Adrenal gland (tissue), 5 donors: ENCODE results near the gene ZIC4.

ENCODE experiments used
- POLR2A ChIP-seq, 2 donors: fragments of 450-650 bp; IDR thresholded peaks; one replicate each; pipeline ENCODE4 v1.6.1; 2017; ENCODE audit warnings: antibody characterized with exemption in 2 of 2, mild to moderate bottlenecking in 2 of 2, moderate library complexity in 1 of 2
- TF ChIP-seq, protein P1 (sequence below), 6 experiments: fragments of 450-650 bp in 4 of 6; fragments of 200-600 bp in 2 of 6; sonication (generic) in 1 of 6; IDR thresholded peaks; 1 replicate in 5 of 6; 2 replicates in 1 of 6; pipeline versions ENCODE4 v1.5.1 to v1.8.0; 2016 to 2021; ENCODE audit warnings: antibody characterized with exemption in 6 of 6, mild to moderate bottlenecking in 2 of 6, moderate library complexity in 1 of 6
- donor health status: DM: no; HTN: no; CAD: no.

DNA sequence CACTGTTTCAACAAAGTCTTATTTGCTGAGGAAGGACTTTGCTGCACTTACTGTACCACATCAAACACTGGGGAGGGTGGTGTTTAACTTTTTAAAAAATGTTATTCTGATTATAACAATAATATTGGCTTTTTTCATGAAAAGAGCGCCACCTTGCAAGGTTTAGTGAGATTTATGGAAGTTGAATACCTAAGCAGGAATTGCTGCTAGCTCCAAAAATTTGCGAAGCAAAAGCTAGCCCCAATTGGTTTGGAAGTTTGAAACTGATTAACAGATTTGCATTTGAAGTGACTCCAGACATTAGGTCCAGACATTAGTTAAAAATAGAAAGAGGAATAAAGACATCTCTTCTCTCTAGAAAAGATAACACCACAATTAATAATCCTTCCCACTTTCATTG lies 9.5 kb upstream of the ZIC4 start:
- TF ChIP-seq, protein P1, sequence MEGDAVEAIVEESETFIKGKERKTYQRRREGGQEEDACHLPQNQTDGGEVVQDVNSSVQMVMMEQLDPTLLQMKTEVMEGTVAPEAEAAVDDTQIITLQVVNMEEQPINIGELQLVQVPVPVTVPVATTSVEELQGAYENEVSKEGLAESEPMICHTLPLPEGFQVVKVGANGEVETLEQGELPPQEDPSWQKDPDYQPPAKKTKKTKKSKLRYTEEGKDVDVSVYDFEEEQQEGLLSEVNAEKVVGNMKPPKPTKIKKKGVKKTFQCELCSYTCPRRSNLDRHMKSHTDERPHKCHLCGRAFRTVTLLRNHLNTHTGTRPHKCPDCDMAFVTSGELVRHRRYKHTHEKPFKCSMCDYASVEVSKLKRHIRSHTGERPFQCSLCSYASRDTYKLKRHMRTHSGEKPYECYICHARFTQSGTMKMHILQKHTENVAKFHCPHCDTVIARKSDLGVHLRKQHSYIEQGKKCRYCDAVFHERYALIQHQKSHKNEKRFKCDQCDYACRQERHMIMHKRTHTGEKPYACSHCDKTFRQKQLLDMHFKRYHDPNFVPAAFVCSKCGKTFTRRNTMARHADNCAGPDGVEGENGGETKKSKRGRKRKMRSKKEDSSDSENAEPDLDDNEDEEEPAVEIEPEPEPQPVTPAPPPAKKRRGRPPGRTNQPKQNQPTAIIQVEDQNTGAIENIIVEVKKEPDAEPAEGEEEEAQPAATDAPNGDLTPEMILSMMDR (IDR thresholded peaks at IDR 0.05), result no peak
- no peak for TF ChIP-seq POLR2A (IDR thresholded peaks at IDR 0.05)
